HepG2 (cell line): ENCODE data around the gene BMI1. TPM values are rescaled to one million over a fixed set of nuclear protein-coding genes. Genes with fewer than 3 reads are reported as not detected.

Source experiments
- ARID2 ChIP-seq: sonication (generic); formaldehyde crosslinking; IDR thresholded peaks from 2 replicates; pipeline ENCODE4 v1.8.1; 2022; ENCODE audit warnings: mild to moderate bottlenecking, missing genetic modification reagents, borderline replicate concordance
- BORCS8-MEF2B ChIP-seq: sonication (generic); formaldehyde crosslinking; IDR thresholded peaks from 2 replicates; pipeline ENCODE4 v1.8.0; 2022; ENCODE audit warnings: mild to moderate bottlenecking, missing genetic modification reagents
- GATAD1 ChIP-seq: IDR thresholded peaks from 2 replicates; pipeline ENCODE4 v1.6.1; 2016; ENCODE audit warnings: missing genetic modification reagents, missing compliant biosample characterization
- HMGXB4 ChIP-seq, 2 experiments: sonication (generic) in 1 of 2; formaldehyde crosslinking in 1 of 2; IDR thresholded peaks; 2 replicates each; pipeline versions ENCODE4 v1.4.0 to v1.6.1; 2018 to 2020; ENCODE audit warnings: missing genetic modification reagents in 2 of 2, borderline replicate concordance in 1 of 2, low read depth in 1 of 2, mild to moderate bottlenecking in 1 of 2, missing biosample characterization in 1 of 2
- KDM5B ChIP-seq: sonication (generic); formaldehyde crosslinking; IDR thresholded peaks from 2 replicates; pipeline ENCODE4 v1.4.0; 2020; ENCODE audit warnings: missing genetic modification reagents, mild to moderate bottlenecking, borderline replicate concordance
- KLF6 ChIP-seq: IDR thresholded peaks from 2 replicates; pipeline ENCODE4 v1.8.0; 2016; ENCODE audit warnings: missing biosample characterization, missing genetic modification reagents
- LCORL ChIP-seq, 2 experiments: fragments of 450-650 bp in 1 of 2; sonication (generic) in 1 of 2; formaldehyde crosslinking in 1 of 2; IDR thresholded peaks; 2 replicates each; pipeline versions ENCODE4 v1.5.0 to v1.6.1; 2017 to 2020; ENCODE audit warnings: antibody characterized with exemption in 1 of 2, missing genetic modification reagents in 1 of 2
- MAZ ChIP-seq, 2 experiments: sonication (generic) in 1 of 2; formaldehyde crosslinking in 1 of 2; IDR thresholded peaks; 2 replicates each; pipeline versions ENCODE4 v1.5.0 to v1.6.1; 2012 to 2020; ENCODE audit warnings: low read depth in 2 of 2, mild to moderate bottlenecking in 2 of 2, borderline replicate concordance in 1 of 2, improper control_type of control experiment in 1 of 2, low read length in 1 of 2, missing genetic modification reagents in 1 of 2, moderate library complexity in 1 of 2
- MLXIP ChIP-seq: sonication (generic); formaldehyde crosslinking; IDR thresholded peaks from 2 replicates; pipeline ENCODE4 v1.9.0; 2021; ENCODE audit warnings: missing genetic modification reagents, borderline replicate concordance
- PCBP2 ChIP-seq: fragments of 200-400 bp; formaldehyde crosslinking; optimal IDR thresholded peaks from 2 replicates; pipeline ENCODE3; 2018; ENCODE audit warnings: low read length, low read depth; ENCODE audit not compliant: poor library complexity, severe bottlenecking
- POLR2AphosphoS5 ChIP-seq: IDR thresholded peaks from 2 replicates; pipeline ENCODE4 v1.6.1; 2012; ENCODE audit warnings: low read depth, low read length
- ZBTB37 ChIP-seq: sonication (generic); formaldehyde crosslinking; IDR thresholded peaks from 2 replicates; pipeline ENCODE4 v1.4.0; 2020; ENCODE audit warnings: mild to moderate bottlenecking, missing genetic modification reagents
- ZFP36 ChIP-seq: fragments of 150-350 bp; IDR thresholded peaks from 2 replicates; pipeline ENCODE4 v1.6.1; 2018; ENCODE audit warnings: borderline replicate concordance, low read length, low read depth; ENCODE audit not compliant: partially characterized antibody
- ZFP36L2 ChIP-seq: sonication (generic); formaldehyde crosslinking; IDR thresholded peaks from 2 replicates; pipeline ENCODE4 v1.4.0; 2020; ENCODE audit warnings: missing genetic modification reagents
- ZIK1 ChIP-seq: sonication (generic); formaldehyde crosslinking; IDR thresholded peaks from 2 replicates; pipeline ENCODE4 v1.5.0; 2020; ENCODE audit warnings: mild to moderate bottlenecking, low read depth, missing genetic modification reagents, borderline replicate concordance
- ZNF558 ChIP-seq: sonication (generic); formaldehyde crosslinking; IDR thresholded peaks from 2 replicates; pipeline ENCODE4 v1.9.0; 2022; ENCODE audit warnings: mild to moderate bottlenecking, missing genetic modification reagents, borderline replicate concordance
- ZNF891 ChIP-seq: sonication (generic); formaldehyde crosslinking; IDR thresholded peaks from 2 replicates; pipeline ENCODE4 v1.5.0; 2020; ENCODE audit warnings: mild to moderate bottlenecking, missing genetic modification reagents
- polyA plus RNA-seq, 8 experiments: library from polyadenylated mRNA; depleted of rRNA in 3 of 8; stranded (reverse) in 7 of 8; unstranded in 1 of 8; fragments of >200 nt; fragmentation: Illumina TruSeq in 4 of 8; extraction: Trizol in 4 of 8; gene quantifications; 2 replicates each; pipeline versions ENCODE4 v1.2.1 to v1.2.3, GENCODE V29; 2011 to 2016; ENCODE audit warnings: low read depth in 4 of 8, missing spikeins in 1 of 8, mixed read lengths in 1 of 8; ENCODE audit not compliant: insufficient read depth in 1 of 8
- total RNA-seq, 5 experiments: library from RNA; depleted of rRNA; stranded (reverse); fragments of >200 nt; fragmentation: Illumina TruSeq; extraction: Trizol; gene quantifications; 2 replicates each; pipeline ENCODE4 v1.2.3, GENCODE V29; 2016; ENCODE audit warnings: low read depth in 1 of 5
- TF ChIP-seq, protein P1 (sequence below): sonication (generic); formaldehyde crosslinking; IDR thresholded peaks from 2 replicates; pipeline ENCODE4 v1.4.0; 2020; ENCODE audit warnings: missing genetic modification reagents, borderline replicate concordance

BMI1 gene
- total and polyA plus RNA-seq, 2 of the 13 experiments (the other 11 are each of a cell fraction or from before 2014, with no cell fraction given): 30.5 to 44.0 TPM

DNA sequence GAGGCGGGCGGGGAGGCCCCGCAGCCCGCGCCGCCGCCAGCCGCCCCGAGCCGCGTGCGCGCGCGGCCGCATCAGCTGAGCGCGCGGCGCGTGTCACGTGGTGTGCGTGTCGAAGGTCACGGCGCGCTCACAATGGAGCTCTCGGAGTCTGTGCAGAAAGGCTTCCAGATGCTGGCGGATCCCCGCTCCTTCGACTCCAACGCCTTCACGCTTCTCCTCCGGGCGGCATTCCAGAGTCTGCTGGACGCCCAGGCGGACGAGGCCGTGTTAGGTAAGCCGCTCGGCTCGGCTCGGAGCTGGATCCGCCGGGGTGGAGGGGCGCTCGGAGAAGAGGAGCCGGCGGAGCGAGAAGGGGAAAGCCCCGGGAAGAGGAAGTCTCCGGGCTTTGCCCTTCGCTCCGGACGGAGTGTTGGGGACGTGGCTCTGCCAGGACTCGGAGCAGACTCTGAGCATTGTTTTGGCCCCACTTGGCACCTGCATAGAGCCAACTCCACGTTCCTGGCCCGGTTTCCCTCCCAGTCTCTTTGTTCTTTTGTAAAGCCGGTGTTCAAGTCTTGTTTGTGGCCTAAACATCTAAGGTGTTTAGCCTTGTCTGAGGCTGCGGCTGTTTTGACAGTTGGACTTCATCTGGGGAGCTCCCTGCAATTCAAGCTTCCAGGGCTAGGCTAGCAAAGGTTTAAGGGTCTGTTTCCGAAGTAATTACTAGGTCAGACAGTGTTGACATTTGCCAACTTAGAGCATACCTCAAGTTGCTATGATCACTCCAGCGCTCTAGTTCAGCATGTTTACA lies 4.4 kb upstream of the BMI1 start, which contains the start of gene COMMD3 (continued):
- peak; percentile 83 for TF ChIP-seq POLR2AphosphoS5
- peak; percentile 72; the same call in 1 of the 2 replicates for TF ChIP-seq KDM5B (CRISPR knock-in tag)
- TF ChIP-seq ZIK1: peak; percentile 74; the same call in 1 of the 2 replicates
- no peak for TF ChIP-seq ZFP36
- no peak for TF ChIP-seq MLXIP (CRISPR knock-in tag)
- TF ChIP-seq KLF6: peak; percentile 75; the same call in 1 of the 2 replicates
- TF ChIP-seq MAZ (IDR thresholded peaks at IDR 0.05; ENCODE audit: borderline replicate concordance, low read depth, low read length): no peak
- TF ChIP-seq MAZ (CRISPR knock-in tag; IDR thresholded peaks at IDR 0.05; ENCODE audit: low read depth): peak; percentile 75; the same call in 1 of the 2 replicates
- TF ChIP-seq BORCS8-MEF2B (CRISPR knock-in tag): peak; percentile 64
- peak; percentile 61; the same call in 1 of the 2 replicates for TF ChIP-seq ZNF891 (CRISPR knock-in tag)
- TF ChIP-seq ZFP36L2: no peak
- TF ChIP-seq ZBTB37 (CRISPR knock-in tag): no peak
- TF ChIP-seq HMGXB4 (CRISPR knock-in tag; IDR thresholded peaks at IDR 0.05; ENCODE audit: borderline replicate concordance in 1 of 2, low read depth in 1 of 2): peak; percentile 70 to 80; a peak in 3 of 4 replicates
- TF ChIP-seq, protein P1, sequence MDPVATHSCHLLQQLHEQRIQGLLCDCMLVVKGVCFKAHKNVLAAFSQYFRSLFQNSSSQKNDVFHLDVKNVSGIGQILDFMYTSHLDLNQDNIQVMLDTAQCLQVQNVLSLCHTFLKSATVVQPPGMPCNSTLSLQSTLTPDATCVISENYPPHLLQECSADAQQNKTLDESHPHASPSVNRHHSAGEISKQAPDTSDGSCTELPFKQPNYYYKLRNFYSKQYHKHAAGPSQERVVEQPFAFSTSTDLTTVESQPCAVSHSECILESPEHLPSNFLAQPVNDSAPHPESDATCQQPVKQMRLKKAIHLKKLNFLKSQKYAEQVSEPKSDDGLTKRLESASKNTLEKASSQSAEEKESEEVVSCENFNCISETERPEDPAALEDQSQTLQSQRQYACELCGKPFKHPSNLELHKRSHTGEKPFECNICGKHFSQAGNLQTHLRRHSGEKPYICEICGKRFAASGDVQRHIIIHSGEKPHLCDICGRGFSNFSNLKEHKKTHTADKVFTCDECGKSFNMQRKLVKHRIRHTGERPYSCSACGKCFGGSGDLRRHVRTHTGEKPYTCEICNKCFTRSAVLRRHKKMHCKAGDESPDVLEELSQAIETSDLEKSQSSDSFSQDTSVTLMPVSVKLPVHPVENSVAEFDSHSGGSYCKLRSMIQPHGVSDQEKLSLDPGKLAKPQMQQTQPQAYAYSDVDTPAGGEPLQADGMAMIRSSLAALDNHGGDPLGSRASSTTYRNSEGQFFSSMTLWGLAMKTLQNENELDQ (CRISPR knock-in tag): no peak; the same call in 1 of the 2 replicates
- no peak for TF ChIP-seq LCORL (IDR thresholded peaks at IDR 0.05)
- peak; percentile 57 for TF ChIP-seq LCORL (CRISPR knock-in tag; IDR thresholded peaks at IDR 0.05)
- TF ChIP-seq PCBP2: no peak
- TF ChIP-seq GATAD1 (CRISPR knock-in tag): peak; percentile 70
- 0 out of 2 replicates have a peak, but pooled peaks have one; percentile 21 for TF ChIP-seq ARID2 (CRISPR knock-in tag)
- peak; percentile 84; the same call in 1 of the 2 replicates for TF ChIP-seq ZNF558 (CRISPR knock-in tag)
